ENCODE measurements around the gene CPD.
A peak's percentile ranks its signal among the peaks of the same experiment; 100 is the strongest.
"Not testable (repeated sequence)": the region's sequence is repeated elsewhere in the genome, so short reads cannot be mapped to it uniquely, and the experiment has no call there.

The CPD gene

GRCh38 chr17:30436729-30437128 is 58.0 kb downstream of the CPD start:
- no peak for DNase-seq

- DNase-seq = no peak
These were observed 65.0 kb downstream of the CPD start for GRCh38 chr17:30443721-30444120.

- not testable (repeated sequence) for DNase-seq
These were observed 67.9 kb downstream of the CPD start for GRCh38 chr17:30446640-30447039.

GRCh38 chr17:30449480-30449879 is 70.8 kb downstream of the CPD start:
- DNase-seq = no peak

GRCh38 chr17:30450125-30451027 is 71.6 kb downstream of the CPD start:
- no peak for DNase-seq

- no peak for DNase-seq
These were observed 75.9 kb downstream of the CPD start for GRCh38 chr17:30454635-30455034.

- DNase-seq = no peak
These were observed 79.6 kb downstream of the CPD start for GRCh38 chr17:30458371-30458770.

- not testable (repeated sequence) for DNase-seq
These were observed 80.2 kb downstream of the CPD start for GRCh38 chr17:30458797-30459413.

- DNase-seq = no peak
These were observed 89.7 kb downstream of the CPD start for GRCh38 chr17:30468465-30468864.

- DNase-seq = no peak
These were observed 93.6 kb downstream of the CPD start for GRCh38 chr17:30472238-30472890.

GRCh38 chr17:30475206-30475605 is 96.5 kb downstream of the CPD start:
- DNase-seq = no peak

- no peak for DNase-seq
These were observed 98.0 kb downstream of the CPD start for GRCh38 chr17:30476726-30477082.

GRCh38 chr17:30477083-30477773 is 98.5 kb downstream of the CPD start, which contains the start of gene GOSR1:
TSS of gene GOSR1 (plus strand) at chr17:30477408. CDS start at chr17:30477434, 26 bp downstream.
- peak; percentile 94 for DNase-seq

- no peak for DNase-seq
These were observed 99.0 kb downstream of the CPD start for GRCh38 chr17:30477774-30478115.

- DNase-seq = no peak
These were observed 103.8 kb downstream of the CPD start for GRCh38 chr17:30482555-30482954.

- DNase-seq = no peak
These were observed 104.4 kb downstream of the CPD start for GRCh38 chr17:30483159-30483558.

- no peak for DNase-seq
These were observed 115.1 kb downstream of the CPD start for GRCh38 chr17:30493780-30494179.

- DNase-seq = no peak
These were observed 116.9 kb downstream of the CPD start for GRCh38 chr17:30495586-30495985.

- DNase-seq = no peak
These were observed 124.8 kb downstream of the CPD start for GRCh38 chr17:30503558-30503957.

GRCh38 chr17:30505868-30506417 is 127.2 kb downstream of the CPD start:
- DNase-seq = no peak

- DNase-seq = no peak
These were observed 127.8 kb downstream of the CPD start for GRCh38 chr17:30506481-30506880.

GRCh38 chr17:30513346-30513745 is 134.6 kb downstream of the CPD start:
- no peak for DNase-seq
